NCI-H1417 treated with DMSO at 0.1 percent for 48 hours (cell line): ENCODE measurements around the gene PLXNC1.

Experiments used
- DNase-seq: peaks from one replicate; lab custom pipeline; 2025; lab: John Stamatoyannopoulos, UW

PLXNC1 gene

DNA sequence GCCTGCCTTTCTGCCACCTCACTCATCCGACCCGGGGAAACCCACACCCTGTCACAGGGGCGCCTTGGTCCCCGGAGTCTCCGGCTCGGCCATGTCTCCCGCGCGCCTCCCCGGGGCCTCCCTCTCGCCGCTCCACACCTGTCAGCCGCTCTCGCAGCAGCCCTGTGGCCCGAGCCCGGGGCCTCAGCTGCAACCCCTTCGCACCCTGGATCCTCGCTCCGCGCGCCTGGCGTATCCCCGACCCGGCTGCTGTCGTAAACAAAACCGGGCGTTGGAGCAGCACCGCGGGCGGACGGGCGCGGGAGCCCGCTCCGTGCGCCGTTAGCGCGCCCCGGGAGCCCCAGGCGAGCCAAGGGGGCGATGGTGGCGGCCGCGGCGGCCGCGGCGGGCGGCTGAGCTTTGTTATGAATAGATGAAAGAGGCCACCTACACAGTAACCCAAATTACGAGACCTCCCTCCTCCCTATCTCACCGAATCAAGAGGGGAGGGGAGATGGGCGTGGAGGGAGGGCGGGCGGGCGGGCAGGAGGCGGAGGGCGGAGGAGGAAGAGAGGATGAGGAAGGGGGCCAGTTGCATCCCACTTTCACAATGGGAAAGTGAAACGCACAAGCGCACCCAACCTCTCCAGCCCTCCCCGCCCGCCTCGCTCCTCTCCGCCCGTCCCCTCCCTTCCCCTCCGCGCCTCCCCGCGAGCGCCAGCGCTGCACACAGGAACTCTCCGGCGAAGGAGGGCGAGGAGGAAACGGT is at the start of gene PLXNC1:
Gene PLXNC1, plus strand, starts transcription at position 587 of the 748 bp plus-strand sequence. CDS start 395 bp downstream, outside the sequence.
- DNase-seq: no peak

- no peak for DNase-seq
Measured at GRCh38 chr12:94099191-94099590, 49.2 kb upstream of the PLXNC1 start.

DNA sequence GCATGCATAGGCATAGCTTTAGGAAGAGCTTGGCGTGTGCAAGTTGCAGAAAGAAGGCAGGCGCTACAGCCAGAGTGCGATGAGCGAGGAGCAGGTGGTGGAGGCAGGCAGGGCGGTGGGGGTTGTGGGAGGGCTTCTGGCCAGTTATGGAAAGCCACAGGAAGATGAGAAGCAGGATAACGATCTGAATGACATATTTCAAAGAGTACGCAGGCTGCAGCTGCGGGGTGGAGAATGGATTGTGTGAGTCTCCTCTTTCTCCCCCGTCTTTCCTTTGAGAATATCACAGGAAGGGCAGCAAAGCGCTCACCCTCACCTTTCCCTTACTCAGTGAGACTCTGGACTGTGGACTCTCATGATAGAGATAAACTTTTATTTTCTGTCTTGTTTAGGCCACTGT is 48.7 kb upstream of the PLXNC1 start:
- no peak for DNase-seq

- DNase-seq: no peak
Measured at GRCh38 chr12:94100211-94100627, 48.2 kb upstream of the PLXNC1 start.

DNA sequence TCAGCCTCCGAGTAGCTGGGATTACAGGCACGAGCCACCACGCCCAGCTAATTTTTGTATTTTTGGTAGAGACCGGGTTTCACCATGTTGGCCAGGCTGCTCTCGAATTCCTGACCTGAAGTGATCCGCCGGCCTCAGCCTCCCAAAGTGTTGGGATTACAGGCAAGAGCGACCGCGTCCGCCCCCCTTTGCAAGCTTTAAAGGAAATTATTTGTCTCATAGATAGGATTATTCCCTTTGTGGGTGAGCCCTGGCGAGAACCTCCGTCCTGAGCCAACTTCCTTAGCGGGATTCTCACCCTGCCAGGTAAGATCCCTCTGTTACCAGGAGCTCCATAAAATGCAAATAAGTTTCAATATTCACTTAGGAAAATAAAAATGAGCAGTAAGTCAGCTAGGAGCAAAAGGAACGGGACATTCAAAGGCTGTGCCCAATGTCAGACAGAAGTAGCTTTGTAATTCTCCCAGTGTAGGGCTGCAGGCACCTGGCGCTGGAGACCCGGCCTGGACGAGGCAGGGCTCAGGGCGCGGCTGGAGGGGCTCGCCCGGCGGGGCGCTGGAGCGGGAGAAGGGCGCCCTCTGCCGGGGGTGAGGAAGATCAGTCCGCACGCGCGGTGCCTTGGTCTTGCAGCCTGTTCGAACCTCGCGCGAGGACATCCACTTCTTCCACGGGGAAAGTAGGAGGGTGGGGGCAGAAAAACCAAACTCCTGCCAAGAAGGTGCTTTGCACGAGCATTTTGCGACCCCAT is 47.2 kb upstream of the PLXNC1 start:
- DNase-seq: peak; percentile 17

GRCh38 chr12:94101738-94102660 is 46.4 kb upstream of the PLXNC1 start:
- peak; percentile 53 for DNase-seq

- no peak for DNase-seq
Measured at GRCh38 chr12:94103986-94104385, 44.4 kb upstream of the PLXNC1 start.

GRCh38 chr12:94107910-94108309 is 40.5 kb upstream of the PLXNC1 start:
- DNase-seq: no peak

DNA sequence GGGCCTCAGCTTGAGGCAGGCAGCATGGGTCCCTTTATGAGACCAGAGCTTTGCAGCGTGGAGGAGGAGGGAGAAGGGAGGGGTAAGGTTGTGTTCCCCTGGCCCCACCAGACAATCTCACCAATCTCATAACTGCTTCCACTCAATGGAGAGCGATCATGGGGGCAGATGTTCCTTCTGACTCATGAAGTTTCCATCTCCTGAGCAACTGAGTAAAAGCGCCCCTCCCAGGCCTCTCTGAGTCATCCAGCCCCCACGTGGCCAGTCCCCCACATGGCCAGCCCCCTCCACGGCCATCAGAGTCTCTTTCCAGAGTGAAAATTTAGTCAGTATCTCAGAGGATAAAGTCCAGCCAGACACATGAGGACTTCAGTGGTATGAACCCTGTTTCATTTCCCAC is 39.2 kb upstream of the PLXNC1 start:
- no peak for DNase-seq

DNA sequence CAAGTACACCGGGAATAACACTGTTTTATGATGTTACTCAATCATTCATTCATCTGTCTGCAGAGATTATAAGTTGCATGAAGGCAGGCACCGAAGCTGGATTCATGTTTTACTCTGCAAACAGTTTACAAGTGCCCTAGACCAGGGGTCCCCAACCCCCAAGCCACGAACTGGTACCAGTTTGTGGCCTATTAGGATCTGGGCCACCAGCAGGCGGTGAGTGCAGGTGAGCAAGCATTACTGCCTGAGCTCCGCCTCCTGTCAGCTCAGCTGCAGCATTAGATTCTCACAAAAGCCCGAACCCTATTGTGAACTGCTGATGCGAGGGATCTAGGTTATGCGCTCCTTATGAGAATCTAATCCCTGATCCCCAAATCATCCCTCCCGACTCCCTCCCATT is 38.1 kb upstream of the PLXNC1 start:
- no peak for DNase-seq

- no peak for DNase-seq
Measured at GRCh38 chr12:94111302-94111701, 37.1 kb upstream of the PLXNC1 start.

DNA sequence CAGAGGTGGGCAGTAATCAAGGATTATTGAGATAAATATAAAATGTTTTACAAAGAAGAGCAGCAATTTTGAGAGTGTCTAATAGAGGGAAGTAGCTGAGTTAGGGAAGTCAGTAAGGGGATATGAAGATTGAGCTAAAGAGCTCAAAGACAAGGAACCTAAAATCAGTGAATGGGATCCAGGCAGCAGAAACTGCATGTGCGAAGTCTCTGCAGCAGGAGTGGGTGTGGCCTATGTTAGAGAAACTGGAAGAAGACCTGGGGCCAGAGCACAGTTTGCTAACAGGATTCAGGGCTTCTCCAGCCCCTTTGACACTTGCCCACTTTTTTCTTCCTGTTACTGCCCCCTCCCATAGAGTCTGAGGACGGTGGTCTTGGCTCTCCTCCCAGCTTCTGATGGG is 36.3 kb upstream of the PLXNC1 start:
- no peak for DNase-seq

DNA sequence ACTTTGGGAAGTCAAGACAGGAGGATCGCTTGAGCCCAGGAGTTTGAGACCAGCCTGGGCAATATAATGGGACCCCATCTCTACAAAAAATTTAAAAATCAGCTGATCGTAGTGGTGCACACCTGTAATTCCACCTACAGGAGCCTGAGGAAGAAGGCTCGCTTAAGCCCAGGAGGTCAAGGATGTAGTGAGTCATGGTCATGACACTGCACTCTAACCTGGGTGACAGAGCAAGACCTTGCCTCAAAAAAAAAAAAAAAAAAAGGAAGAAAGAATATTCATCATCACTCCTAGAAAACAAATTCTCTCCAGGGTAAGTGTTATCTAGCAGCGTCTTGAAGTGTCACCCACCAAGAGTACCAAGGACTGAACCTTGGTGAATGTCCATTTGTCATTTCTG is 34.2 kb upstream of the PLXNC1 start:
- DNase-seq: no peak

DNA sequence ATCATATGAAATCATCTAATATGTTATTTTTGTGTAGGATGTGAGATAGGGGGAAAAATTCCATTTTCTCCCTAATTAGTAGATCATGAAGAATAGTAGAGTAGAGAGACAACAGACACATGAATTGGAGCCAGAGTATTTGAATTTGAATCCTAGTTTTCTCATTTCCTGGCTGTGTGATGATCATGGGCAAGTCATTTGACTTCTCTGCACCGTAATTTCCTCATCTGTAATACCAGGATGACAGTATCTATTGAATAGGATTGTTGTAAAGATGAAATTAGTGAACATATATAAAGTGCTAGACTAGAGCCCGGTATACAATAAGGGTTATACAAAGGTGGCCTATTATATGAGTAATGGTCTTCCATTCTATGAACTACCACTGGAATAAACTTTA is 32.2 kb upstream of the PLXNC1 start:
- DNase-seq: no peak

GRCh38 chr12:94121886-94122285 is 26.5 kb upstream of the PLXNC1 start:
- no peak for DNase-seq

DNA sequence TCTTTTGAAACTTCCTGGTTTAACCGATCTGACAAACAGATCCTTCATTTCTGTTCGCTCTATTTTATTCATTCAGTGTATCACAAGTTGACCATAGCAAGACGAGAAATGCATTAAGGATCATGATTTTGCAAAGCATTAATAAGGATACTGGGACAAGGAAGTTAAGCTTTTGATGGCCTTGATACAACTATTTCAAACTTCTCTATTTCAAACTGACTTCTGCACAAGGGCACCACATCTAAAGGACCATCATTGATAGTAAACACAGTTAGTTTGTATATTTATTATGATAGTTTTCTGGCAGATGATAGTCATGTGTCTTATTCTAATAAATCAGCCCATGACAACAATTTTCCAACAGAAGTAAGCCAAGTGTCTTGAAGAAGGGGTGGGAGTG is 25.8 kb upstream of the PLXNC1 start:
- no peak for DNase-seq

DNA sequence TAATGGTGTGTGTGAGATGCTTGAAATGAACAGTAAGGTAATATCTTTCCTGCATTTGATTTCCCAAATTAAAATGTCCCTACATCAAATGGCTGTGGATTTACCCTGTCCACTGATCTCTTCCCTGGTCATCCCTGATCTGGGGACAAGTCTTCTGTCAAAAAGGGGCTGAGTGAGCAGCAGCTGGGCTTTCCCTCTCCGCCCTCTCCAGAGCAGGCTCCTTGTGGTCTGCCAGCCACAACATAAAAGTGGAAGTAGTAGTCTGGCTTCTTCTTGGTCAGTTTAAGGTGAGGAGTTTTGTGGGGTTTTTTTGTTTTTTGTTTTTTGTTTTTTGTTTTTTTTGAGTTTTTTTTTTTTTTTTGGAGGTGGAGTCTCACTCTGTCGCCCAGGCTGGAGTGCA is 25.2 kb upstream of the PLXNC1 start:
- no peak for DNase-seq

DNA sequence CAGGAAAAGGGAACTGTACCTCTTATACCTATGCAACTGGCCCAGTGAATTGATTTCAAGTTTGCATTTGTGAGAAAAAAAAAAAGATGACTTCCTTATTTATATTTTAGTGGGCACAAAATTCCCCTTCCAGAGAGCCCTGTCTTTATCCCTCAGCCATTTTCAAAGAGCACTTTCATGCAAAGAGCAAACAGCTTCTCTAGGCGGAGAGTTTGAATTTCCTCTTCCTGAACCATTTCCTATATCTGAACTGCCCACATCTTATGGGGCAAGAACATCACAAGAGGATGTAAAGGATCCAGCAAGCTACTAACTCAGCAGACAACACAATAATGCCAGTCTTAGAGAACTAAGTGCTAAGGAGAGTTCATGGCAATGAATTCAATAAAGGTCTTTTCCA is 22.3 kb upstream of the PLXNC1 start:
- no peak for DNase-seq

DNA sequence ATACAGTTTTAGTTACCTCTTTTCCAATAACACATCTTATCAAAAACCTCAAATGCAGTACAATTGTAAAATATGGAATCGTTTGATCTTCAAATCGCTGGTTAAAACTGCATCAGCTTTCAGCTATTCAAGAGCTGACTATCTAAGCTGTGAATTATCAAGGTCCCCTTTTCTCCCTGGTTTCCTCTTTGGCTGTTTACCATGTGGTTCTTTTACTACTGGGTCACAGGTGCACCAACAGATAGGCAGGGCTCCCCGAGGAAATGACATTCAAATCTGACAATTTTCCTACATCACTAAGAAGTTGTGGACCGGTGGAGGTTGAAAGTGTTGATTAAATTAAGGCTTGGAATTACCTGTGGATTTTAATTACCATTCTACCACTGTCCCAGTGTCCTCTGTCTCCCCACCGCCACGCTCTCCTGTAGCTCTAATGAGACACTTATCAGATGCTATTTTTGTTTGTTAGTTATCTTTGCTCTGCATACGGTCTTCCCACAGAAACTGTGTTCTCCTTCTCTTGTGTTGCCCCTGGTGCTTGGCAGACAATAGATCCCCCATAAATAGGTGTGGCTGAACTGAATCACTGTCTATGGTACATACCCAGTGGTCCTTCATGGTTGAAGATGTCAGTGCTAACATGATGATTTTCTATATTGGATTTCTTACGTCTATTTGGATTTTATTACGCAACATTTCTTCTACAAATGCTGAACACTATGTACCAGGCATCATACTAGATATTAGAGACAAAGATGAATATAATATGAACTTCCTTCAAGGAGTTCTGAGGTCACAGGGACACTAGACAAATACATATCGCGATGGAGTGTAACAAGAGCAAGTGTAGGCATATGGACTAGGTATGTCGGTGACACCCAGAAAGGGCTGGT is 20.9 kb upstream of the PLXNC1 start:
- no peak for DNase-seq

- DNase-seq: no peak
Measured at GRCh38 chr12:94128280-94128679, 20.1 kb upstream of the PLXNC1 start.
